Stimulated activated CD4-positive, alpha-beta T cell treated with anti-CD3 and anti-CD28 coated beads, Interleukin-4, amount 100 ng/mL, for 4 hours (primary cell): ENCODE measurements around the gene NDUFAF8.

Experiments used
- DNase-seq, 2 experiments: peaks; one replicate each; pipeline ENCODE4 v3.0.0-alpha.2; 2020

The NDUFAF8 gene

DNA sequence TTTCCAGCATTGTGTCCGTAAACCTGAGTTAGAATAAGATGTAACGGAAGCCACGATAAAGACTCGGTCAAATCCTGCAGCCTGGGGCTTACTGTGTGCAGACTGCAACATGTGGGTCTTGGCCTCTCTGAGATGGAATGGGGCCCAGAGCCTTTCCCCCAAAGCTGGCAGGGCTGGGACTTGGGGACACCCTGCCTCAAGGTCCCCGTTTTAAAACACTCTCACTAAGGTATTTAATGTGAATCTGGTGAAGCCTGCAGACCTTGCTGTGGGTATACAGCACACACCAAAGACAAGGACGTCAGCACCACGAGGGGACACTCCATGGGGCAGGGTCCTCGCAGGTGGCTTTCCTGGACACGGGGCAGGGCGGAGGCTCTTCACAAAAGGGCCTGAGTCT, 2.1 kb downstream of the NDUFAF8 start:
- no peak for DNase-seq

GRCh38 chr17:81241648-81242420, 2.7 kb downstream of the NDUFAF8 start:
- DNase-seq = peak; percentile 47 to 62

- no peak for DNase-seq
These were observed 3.6 kb downstream of the NDUFAF8 start for GRCh38 chr17:81242421-81243332.

- DNase-seq = no peak
These were observed 4.2 kb downstream of the NDUFAF8 start for GRCh38 chr17:81243333-81243664.

DNA sequence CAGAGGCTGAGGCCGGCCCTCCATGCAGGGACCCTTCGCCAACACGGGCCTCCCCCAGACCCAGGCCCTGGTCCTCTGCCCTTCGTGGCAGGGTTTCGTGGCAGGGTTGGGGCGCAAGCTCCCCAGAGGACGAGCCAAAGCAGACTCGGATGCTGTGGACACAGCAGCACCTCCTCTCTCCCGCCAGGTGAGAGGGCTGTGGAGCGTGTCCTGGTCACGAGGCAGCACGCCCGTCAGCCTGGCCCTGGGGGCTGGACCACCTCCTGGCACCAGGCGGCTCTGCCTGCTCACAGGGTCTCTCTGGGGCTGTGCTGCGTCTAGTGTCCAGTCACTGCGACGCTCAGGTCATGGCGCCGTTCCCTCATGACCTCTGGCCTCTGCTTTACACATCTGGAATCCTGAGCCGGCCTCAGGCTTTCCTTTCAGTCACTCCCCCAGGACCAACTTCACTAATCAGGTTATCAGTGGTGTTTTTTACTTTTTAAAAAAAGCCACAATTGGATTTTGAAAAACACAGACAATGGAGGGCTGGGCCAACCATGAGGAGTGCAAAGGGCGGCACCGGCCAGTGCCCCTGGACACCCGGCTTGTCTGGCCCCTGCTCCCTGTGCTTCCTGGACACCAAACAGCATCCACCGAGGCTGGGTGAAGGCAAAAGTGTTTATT, 5.4 kb downstream of the NDUFAF8 start:
- DNase-seq = no peak

GRCh38 chr17:81245024-81245664, 6.0 kb downstream of the NDUFAF8 start:
- DNase-seq = no peak

GRCh38 chr17:81245665-81246342, 6.7 kb downstream of the NDUFAF8 start:
- no peak for DNase-seq

GRCh38 chr17:81246343-81246670, 7.2 kb downstream of the NDUFAF8 start:
- no peak for DNase-seq

GRCh38 chr17:81246679-81247338, 7.7 kb downstream of the NDUFAF8 start:
- DNase-seq = no peak

DNA sequence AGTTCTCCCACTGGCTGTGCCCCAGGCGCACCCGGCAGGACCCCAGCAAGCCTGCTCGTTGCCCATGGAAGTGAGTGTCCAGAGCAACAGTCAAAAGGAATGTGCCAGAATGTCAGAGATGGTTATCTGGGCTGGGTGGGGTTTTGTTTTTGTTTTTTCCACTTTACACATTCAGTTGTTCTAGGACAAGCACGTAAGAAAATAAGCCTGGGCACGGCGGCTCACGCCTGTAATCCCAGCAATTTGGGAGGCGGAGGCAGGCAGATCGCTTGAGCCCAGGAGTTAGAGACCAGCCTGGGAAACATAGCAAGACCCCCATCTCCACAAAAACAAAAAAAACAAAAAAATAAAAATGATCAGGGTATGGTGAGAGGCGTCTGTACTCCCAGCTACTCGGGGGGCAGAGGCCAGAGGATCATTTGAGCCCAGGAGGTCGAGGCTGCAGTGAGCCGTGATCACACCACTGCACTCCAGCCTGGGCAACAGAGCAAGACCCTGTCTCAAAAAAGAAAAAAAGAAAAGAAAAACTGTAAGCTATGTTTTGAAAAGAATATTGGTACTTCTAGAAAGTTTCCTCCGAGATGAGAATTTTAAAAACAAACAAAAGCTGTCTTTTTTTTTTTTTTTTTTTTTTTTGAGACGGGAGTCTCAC, 8.3 kb downstream of the NDUFAF8 start:
- DNase-seq = no peak

DNA sequence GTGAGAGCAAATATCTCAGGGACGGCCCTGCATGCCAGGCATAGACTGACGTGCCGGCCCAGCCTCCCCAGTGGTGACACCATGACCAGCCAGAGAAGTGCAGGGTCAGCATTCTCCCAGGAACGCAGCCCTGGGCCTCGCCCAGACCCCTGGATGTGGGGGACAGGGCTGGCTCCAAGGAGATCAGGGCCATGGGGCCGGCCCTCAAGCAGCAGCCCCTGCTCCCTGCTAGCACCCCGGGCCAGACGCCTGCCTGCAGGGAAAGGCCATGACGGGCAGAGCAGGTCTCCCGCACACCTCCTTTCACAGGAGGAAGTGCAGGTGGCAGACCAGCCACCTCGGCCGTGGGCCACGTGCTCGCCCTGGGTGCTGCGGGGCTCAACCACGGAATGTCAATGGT, 9.5 kb downstream of the NDUFAF8 start:
- DNase-seq = no peak

- DNase-seq = no peak
These were observed 10.3 kb downstream of the NDUFAF8 start for GRCh38 chr17:81249223-81250040.

GRCh38 chr17:81250286-81251093, 11.4 kb downstream of the NDUFAF8 start:
- DNase-seq = no peak

DNA sequence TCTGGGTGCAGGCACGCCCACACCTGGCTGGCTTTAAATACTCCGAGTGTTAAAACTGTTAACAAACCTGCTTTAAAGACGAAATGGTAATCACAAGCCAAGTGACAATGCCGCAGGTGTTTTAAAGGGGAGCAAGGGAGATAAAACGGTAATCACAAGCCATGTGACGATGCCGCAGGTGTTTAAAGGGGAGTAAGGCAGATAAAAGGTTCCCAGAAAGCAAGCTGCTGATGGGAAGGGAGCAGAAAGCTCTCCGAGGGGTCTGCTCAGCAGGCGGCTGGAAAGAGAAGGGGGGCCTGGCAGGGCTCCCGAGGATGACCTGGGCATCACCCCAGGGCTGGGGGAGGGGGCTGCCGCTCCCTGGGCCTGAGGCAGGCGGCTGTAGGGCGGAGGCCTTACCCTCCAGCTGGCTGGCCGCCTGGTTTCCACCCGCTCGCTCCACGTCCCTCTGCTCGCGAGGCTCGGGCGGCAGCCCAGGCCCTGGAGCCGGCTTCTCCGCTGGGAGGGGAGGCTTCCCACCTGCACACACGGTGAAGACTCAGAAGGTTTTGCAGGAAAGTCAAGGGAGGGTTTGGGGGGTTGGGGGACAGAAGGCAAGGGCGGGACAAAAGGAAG, 12.1 kb downstream of the NDUFAF8 start:
- no peak for DNase-seq

DNA sequence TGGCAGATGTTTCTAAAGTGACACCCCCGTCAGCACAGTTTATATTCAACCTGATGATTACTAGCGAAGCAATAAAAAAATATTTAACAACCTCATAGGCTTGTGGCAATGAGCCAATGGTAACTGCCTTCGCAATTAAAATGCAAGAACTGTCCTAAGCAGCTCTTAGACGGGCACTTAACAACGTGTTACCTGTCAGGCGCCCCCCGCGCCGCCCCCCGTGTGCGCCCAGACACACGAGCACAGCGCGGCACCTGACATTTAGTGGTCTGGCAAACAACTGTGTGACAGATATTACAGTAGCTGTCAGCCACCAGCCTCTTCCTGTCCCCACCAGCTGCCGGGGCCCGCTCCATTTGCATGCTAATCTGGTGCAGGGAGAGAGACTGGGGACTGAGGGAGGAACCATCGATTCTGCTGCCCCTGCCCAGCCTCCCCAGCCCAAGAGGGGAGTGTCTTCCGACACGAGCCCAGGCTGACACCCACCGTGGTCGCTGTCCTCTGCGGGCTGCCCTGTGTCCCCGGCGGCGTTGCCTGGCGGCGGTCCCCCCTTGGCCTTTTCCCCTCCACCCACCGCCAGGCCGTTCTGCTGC, 12.7 kb downstream of the NDUFAF8 start:
- no peak for DNase-seq

DNA sequence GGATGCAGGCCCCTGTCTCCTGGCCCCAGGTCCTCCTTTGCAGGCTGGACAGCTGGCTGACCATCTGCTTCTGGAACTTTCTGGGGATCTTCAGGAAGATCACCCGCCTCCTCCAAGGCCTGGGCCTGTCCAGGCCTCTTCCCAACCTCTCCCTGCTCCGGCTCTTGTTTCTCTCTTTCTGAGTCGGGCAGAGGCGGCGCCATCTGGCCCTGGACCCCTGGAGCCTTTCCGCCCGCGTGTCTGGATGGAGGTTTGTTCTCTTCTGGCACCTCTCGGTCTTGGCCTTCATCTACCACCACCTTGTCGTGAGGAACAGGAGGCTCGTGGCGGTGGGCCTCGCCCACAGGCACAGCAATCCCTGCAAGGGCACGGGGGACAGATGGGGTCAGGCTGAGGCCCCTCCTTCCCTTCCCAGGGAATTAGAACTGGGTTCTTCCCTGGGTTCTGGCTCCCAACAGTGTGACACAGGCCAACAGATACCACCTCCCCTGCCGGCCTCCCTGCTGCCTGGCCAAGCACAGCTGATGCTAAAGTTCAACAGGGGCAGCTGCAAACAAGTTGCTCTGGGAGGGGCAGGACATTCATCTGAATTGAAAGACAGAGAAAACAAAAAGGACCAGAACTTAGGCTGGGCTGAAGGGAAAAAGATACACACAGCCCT, 13.3 kb downstream of the NDUFAF8 start:
- no peak for DNase-seq

GRCh38 chr17:81252987-81253329, 13.8 kb downstream of the NDUFAF8 start:
- no peak for DNase-seq

DNA sequence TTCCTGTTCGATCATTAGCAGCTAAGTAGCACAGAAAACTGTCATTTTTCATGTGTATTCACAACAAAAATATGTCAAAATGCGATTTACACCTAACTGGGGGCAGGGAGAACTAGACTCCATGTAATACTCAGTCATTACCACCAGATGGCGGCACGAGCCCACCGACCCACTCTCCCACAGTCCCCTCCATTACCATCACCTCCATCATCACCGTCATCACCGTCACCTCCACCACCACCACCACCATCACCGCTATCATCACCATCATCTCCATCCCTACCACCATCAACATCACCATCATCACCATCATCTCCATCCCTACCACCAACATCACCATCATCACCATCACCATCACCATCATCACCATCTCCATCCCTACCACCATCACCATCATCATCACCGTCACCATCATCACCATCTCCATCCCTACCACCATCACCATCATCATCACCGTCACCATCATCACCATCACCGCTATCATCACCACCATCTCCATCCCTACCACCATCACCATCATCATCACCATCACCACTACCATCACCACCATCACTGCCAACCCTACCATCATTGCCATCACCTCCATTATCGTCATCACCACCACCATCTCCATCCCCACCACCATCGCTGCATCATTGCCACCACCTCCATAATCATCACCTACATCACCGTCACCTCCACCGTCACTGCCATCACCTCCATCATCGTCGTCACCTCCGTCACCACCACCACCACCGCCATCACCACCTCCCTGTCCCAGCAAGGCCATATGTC, 14.4 kb downstream of the NDUFAF8 start:
- peak; percentile 48 to 51 for DNase-seq
